HepG2 (cell line): ENCODE data around the gene EEF1AKMT1. TPM values are rescaled to one million over a fixed set of nuclear protein-coding genes. Genes with fewer than 3 reads are reported as not detected.

Source experiments
- ATAC-seq: fragments of 200-7000 bp; cut with Tn5 transposase; 3 replicates; pipeline ENCODE4 v1.9.1; 2020; ENCODE audit warnings: mild to moderate bottlenecking, moderate library complexity
- BruUV-seq: library from RNA; stranded (reverse); fragments of 400-500 nt; replicated peaks from 2 replicates; lab custom pipeline; 2021; lab: Mats Ljungman, UMichigan
- CTCF ChIA-PET: fragments of 300-600 bp; formaldehyde crosslinking; extraction: SDS; loops from one replicate; lab custom pipeline; 2021; ENCODE audit warnings: low total read pairs, inconsistent platforms, low intra/inter-chr PET ratio; lab: Yijun Ruan, JAX
- POLR2A ChIA-PET: fragments of 350-600 bp; sonication (Branson Sonifier 250); formaldehyde crosslinking; loops from one replicate; lab custom pipeline; 2020; ENCODE audit warnings: antibody characterized with exemption, inconsistent platforms; lab: Yijun Ruan, JAX
- DNase-seq: peaks from one replicate; pipeline ENCODE4 v3.0.0-alpha.2; 2015; ENCODE audit warnings: low spot score
- FAIRE-seq: peaks from 3 replicates; lab custom pipeline; 2011; peaks lifted over from hg19 to GRCh38; lab: Jason Lieb, UNC
- H2AFZ ChIP-seq: one replicate; pipeline ENCODE4 v1.6.1; 2011; ENCODE audit warnings: low read length, inconsistent platforms
- H3K27ac ChIP-seq: fragments of 300-600 bp; 3 replicates; pipeline ENCODE4 v1.8.0; 2011; ENCODE audit warnings: mixed run types, mild to moderate bottlenecking, mixed read lengths, low read length, inconsistent platforms; ENCODE audit not compliant: insufficient read depth; ENCODE audit errors: extremely low read length
- H3K27me3 ChIP-seq, 2 experiments: fragments of 200-600 bp in 1 of 2; 2 replicates in 1 of 2; 3 replicates in 1 of 2; pipeline versions ENCODE4 v1.6.0 to v1.8.0; 2011; ENCODE audit warnings: low read length in 2 of 2, mild to moderate bottlenecking in 2 of 2, moderate library complexity in 2 of 2, inconsistent platforms in 1 of 2; ENCODE audit not compliant: insufficient read depth in 2 of 2, control insufficient read depth in 1 of 2
- H3K36me3 ChIP-seq, 2 experiments: fragments of 200-600 bp in 1 of 2; replicated peaks in 1 of 2; 2 replicates in 1 of 2; 3 replicates in 1 of 2; pipeline versions ENCODE4 v1.5.1 to v1.8.0; 2011; ENCODE audit warnings: low read length in 2 of 2, inconsistent platforms in 1 of 2; ENCODE audit not compliant: insufficient read depth in 2 of 2, control insufficient read depth in 1 of 2
- H3K4me1 ChIP-seq: 2 replicates; pipeline ENCODE4 v1.5.1; 2012; ENCODE audit warnings: low read length, inconsistent platforms; ENCODE audit not compliant: insufficient read depth
- H3K4me2 ChIP-seq: 2 replicates; pipeline ENCODE4 v1.6.0; 2011; ENCODE audit warnings: low read depth, low read length, inconsistent platforms
- H3K4me3 ChIP-seq, 3 experiments: fragments of 200-600 bp in 1 of 3; sonication (generic), shearing (Covaris generic) in 1 of 3; replicated peaks in 1 of 3; 2 replicates each; pipeline ENCODE4 v1.5.1; 2011 to 2016; ENCODE audit warnings: low read length in 3 of 3, inconsistent platforms in 2 of 3, low read depth in 2 of 3, mild to moderate bottlenecking in 2 of 3, control low read depth in 1 of 3, mixed read lengths in 1 of 3; ENCODE audit not compliant: insufficient read depth in 1 of 3
- H3K79me2 ChIP-seq: one replicate; pipeline ENCODE4 v1.6.1; 2011; ENCODE audit warnings: low read length, inconsistent platforms; ENCODE audit not compliant: insufficient read depth
- H3K9ac ChIP-seq: 2 replicates; pipeline ENCODE4 v1.6.0; 2011; ENCODE audit warnings: mild to moderate bottlenecking, low read depth, low read length, inconsistent platforms; ENCODE audit not compliant: insufficient read depth
- H3K9me3 ChIP-seq: 2 replicates; pipeline ENCODE4 v1.5.1; 2012; ENCODE audit warnings: mild to moderate bottlenecking, low read length
- H4K20me1 ChIP-seq: 2 replicates; pipeline ENCODE4 v1.6.0; 2011; ENCODE audit warnings: inconsistent platforms, mild to moderate bottlenecking, low read length, moderate library complexity; ENCODE audit not compliant: insufficient read depth
- ATF5 ChIP-seq: sonication (generic); formaldehyde crosslinking; IDR thresholded peaks from 2 replicates; pipeline ENCODE4 v1.4.0; 2020; ENCODE audit warnings: mild to moderate bottlenecking, low read depth, missing genetic modification reagents
- ELF3 ChIP-seq: IDR thresholded peaks from 2 replicates; pipeline ENCODE4 v1.6.1; 2016; ENCODE audit warnings: missing genetic modification reagents, missing compliant biosample characterization
- GFI1 ChIP-seq: sonication (generic); formaldehyde crosslinking; IDR thresholded peaks from 2 replicates; pipeline ENCODE4 v1.5.0; 2020; ENCODE audit warnings: missing genetic modification reagents, mild to moderate bottlenecking, borderline replicate concordance
- MEF2D ChIP-seq: sonication (generic); formaldehyde crosslinking; IDR thresholded peaks from 2 replicates; pipeline ENCODE4 v1.5.1; 2020; ENCODE audit warnings: mild to moderate bottlenecking, missing genetic modification reagents
- PLSCR1 ChIP-seq: sonication (generic); formaldehyde crosslinking; IDR thresholded peaks from 2 replicates; pipeline ENCODE4 v1.5.0; 2020; ENCODE audit warnings: missing genetic modification reagents, mild to moderate bottlenecking, borderline replicate concordance
- ZNF350 ChIP-seq: sonication (generic); formaldehyde crosslinking; IDR thresholded peaks from 2 replicates; pipeline ENCODE4 v1.4.0; 2020; ENCODE audit warnings: mild to moderate bottlenecking, low read depth, missing genetic modification reagents, borderline replicate concordance
- ZSCAN12 ChIP-seq: sonication (generic); formaldehyde crosslinking; IDR thresholded peaks from 2 replicates; pipeline ENCODE4 v1.9.0; 2021; ENCODE audit warnings: mild to moderate bottlenecking, missing genetic modification reagents
- WGBS: methylation state at CpG from one replicate; pipeline ENCODE4 v1.1.6; 2017; ENCODE audit warnings: low lambda C conversion rate; 5-methylcytosine and 5-hydroxymethylcytosine counted together
- in situ Hi-C: cut with HindIII; loops from 2 replicates; pipeline ENCODE4 v1.10.0; 2017; ENCODE audit warnings: low pct_unique_long_range_greater_than_20kb; ENCODE audit not compliant: extremely low pct_ligation_motif_present
- intact Hi-C: fragments of 100-400 bp; cut with micrococcal nuclease; formaldehyde crosslinking; loops from one replicate; pipeline ENCODE4 v1.10.0; 2022; ENCODE audit not compliant: unreplicated experiment
- polyA plus RNA-seq, 8 experiments: library from polyadenylated mRNA; depleted of rRNA in 3 of 8; stranded (reverse) in 7 of 8; unstranded in 1 of 8; fragments of >200 nt; fragmentation: Illumina TruSeq in 4 of 8; extraction: Trizol in 4 of 8; gene quantifications; 2 replicates each; pipeline versions ENCODE4 v1.2.1 to v1.2.3, GENCODE V29; 2011 to 2016; ENCODE audit warnings: low read depth in 4 of 8, missing spikeins in 1 of 8, mixed read lengths in 1 of 8; ENCODE audit not compliant: insufficient read depth in 1 of 8
- total RNA-seq, 5 experiments: library from RNA; depleted of rRNA; stranded (reverse); fragments of >200 nt; fragmentation: Illumina TruSeq; extraction: Trizol; gene quantifications; 2 replicates each; pipeline ENCODE4 v1.2.3, GENCODE V29; 2016; ENCODE audit warnings: low read depth in 1 of 5
- TF ChIP-seq, protein P1 (sequence below): sonication (generic); formaldehyde crosslinking; IDR thresholded peaks from 2 replicates; pipeline ENCODE4 v1.8.0; 2022; ENCODE audit warnings: mild to moderate bottlenecking, missing genetic modification reagents, borderline replicate concordance
- TF ChIP-seq, protein P2 (sequence below): sonication (generic); formaldehyde crosslinking; IDR thresholded peaks from 2 replicates; pipeline ENCODE4 v1.5.1; 2020; ENCODE audit warnings: missing genetic modification reagents, mild to moderate bottlenecking, borderline replicate concordance
- TF ChIP-seq, protein P3 (sequence below): sonication (generic); formaldehyde crosslinking; IDR thresholded peaks from 2 replicates; pipeline ENCODE4 v1.4.0; 2020; ENCODE audit warnings: mild to moderate bottlenecking, missing genetic modification reagents

Gene EEF1AKMT1
- total and polyA plus RNA-seq, 2 of the 13 experiments (the other 11 are each of a cell fraction or from before 2014, with no cell fraction given) = 6.0 to 16.1 TPM

DNA sequence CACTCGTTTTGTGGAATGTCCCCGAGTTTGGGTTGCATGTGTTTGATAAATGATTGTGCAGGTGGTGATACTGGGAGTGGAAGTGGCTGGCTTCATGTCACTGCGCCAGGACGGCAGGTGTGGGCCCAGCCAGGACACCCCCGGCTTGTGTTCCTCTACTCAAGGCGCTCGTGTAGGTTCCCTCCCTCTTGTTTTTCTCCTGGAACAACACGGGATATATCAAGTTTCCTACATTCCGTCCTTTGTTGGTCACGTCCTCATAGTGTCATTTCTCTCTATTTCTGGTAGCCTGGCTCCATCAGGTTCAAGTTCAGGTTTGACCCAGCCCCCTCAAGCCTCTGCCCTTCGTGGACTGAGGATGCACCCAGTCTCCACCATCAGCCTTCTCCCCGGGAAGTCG lies 54.0 kb downstream of the EEF1AKMT1 start:
- Histone ChIP-seq H3K36me3 (no peaks in the 10 kb centered on the region), H3K9ac (no peak overlapping the region), H3K9me3 (no peaks in the 10 kb centered on the region), H3K4me3 (no peak overlapping the region), H3K79me2 (no peaks in the 10 kb centered on the region), H3K4me1 (peaks cover 33% of the 10 kb centered on the region), H2AFZ (no peak overlapping the region), H3K4me2 (no peak overlapping the region), H3K27me3 (no peaks in the 10 kb centered on the region), H3K27ac (no peak overlapping the region), H4K20me1 (no peaks in the 10 kb centered on the region)
- WGBS = 36% methylated on average over 13 of the region's 13 CpGs
- ATAC-seq (no peak), FAIRE-seq (no peak), DNase-seq (no peak)
- TF ChIP-seq ZSCAN12 (CRISPR knock-in tag) (no peak), PLSCR1 (CRISPR knock-in tag) (no peak), MEF2D (CRISPR knock-in tag) (no peak), ELF3 (CRISPR knock-in tag) (no peak), ATF5 (no peak), ZNF350 (no peak), GFI1 (CRISPR knock-in tag) (no peak)
- TF ChIP-seq, protein P1, sequence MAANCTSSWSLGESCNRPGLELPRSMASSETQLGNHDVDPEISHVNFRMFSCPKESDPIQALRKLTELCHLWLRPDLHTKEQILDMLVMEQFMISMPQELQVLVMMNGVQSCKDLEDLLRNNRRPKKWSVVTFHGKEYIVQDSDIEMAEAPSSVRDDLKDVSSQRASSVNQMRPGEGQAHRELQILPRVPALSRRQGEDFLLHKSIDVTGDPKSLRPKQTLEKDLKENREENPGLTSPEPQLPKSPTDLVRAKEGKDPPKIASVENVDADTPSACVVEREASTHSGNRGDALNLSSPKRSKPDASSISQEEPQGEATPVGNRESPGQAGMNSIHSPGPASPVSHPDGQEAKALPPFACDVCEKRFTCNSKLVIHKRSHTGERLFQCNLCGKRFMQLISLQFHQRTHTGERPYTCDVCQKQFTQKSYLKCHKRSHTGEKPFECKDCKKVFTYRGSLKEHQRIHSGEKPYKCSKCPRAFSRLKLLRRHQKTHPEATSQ = no peak
- TF ChIP-seq, protein P2, sequence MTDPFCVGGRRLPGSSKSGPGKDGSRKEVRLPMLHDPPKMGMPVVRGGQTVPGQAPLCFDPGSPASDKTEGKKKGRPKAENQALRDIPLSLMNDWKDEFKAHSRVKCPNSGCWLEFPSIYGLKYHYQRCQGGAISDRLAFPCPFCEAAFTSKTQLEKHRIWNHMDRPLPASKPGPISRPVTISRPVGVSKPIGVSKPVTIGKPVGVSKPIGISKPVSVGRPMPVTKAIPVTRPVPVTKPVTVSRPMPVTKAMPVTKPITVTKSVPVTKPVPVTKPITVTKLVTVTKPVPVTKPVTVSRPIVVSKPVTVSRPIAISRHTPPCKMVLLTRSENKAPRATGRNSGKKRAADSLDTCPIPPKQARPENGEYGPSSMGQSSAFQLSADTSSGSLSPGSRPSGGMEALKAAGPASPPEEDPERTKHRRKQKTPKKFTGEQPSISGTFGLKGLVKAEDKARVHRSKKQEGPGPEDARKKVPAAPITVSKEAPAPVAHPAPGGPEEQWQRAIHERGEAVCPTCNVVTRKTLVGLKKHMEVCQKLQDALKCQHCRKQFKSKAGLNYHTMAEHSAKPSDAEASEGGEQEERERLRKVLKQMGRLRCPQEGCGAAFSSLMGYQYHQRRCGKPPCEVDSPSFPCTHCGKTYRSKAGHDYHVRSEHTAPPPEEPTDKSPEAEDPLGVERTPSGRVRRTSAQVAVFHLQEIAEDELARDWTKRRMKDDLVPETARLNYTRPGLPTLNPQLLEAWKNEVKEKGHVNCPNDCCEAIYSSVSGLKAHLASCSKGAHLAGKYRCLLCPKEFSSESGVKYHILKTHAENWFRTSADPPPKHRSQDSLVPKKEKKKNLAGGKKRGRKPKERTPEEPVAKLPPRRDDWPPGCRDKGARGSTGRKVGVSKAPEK (CRISPR knock-in tag) = no peak
- TF ChIP-seq, protein P3, sequence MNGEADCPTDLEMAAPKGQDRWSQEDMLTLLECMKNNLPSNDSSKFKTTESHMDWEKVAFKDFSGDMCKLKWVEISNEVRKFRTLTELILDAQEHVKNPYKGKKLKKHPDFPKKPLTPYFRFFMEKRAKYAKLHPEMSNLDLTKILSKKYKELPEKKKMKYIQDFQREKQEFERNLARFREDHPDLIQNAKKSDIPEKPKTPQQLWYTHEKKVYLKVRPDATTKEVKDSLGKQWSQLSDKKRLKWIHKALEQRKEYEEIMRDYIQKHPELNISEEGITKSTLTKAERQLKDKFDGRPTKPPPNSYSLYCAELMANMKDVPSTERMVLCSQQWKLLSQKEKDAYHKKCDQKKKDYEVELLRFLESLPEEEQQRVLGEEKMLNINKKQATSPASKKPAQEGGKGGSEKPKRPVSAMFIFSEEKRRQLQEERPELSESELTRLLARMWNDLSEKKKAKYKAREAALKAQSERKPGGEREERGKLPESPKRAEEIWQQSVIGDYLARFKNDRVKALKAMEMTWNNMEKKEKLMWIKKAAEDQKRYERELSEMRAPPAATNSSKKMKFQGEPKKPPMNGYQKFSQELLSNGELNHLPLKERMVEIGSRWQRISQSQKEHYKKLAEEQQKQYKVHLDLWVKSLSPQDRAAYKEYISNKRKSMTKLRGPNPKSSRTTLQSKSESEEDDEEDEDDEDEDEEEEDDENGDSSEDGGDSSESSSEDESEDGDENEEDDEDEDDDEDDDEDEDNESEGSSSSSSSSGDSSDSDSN = no peak
- POLR2A ChIA-PET = no interaction called here
- BruUV-seq = no TSS peak
- intact Hi-C loops = no loop called here
- CTCF ChIA-PET = no interaction called here
- in situ Hi-C loops = no loop called here
